GM21390 (cell line): ENCODE results near the gene IQSEC3.

Experiments
- ATAC-seq: cut with Tn5 transposase; IDR thresholded peaks from one replicate; pipeline ENCODE4 v1.9.1; 2021; ENCODE audit not compliant: unreplicated experiment

Gene IQSEC3

GRCh38 chr12:195951-196350, 129.4 kb downstream of the IQSEC3 start:
- ATAC-seq, result no peak

GRCh38 chr12:196436-196835, 129.9 kb downstream of the IQSEC3 start:
- no peak for ATAC-seq

GRCh38 chr12:197347-197746, 130.8 kb downstream of the IQSEC3 start:
- ATAC-seq, result no peak

- ATAC-seq, result no peak
Observed at GRCh38 chr12:197911-198695, 131.5 kb downstream of the IQSEC3 start.

GRCh38 chr12:198705-199104, 132.1 kb downstream of the IQSEC3 start:
- ATAC-seq, result no peak

- ATAC-seq, result no peak
Observed at GRCh38 chr12:201361-201760, 134.8 kb downstream of the IQSEC3 start.

- ATAC-seq, result no peak
Observed at GRCh38 chr12:202081-202731, 135.6 kb downstream of the IQSEC3 start.

GRCh38 chr12:203074-203461, 136.5 kb downstream of the IQSEC3 start:
- ATAC-seq, result no peak

- ATAC-seq, result no peak
Observed at GRCh38 chr12:203462-204260, 137.1 kb downstream of the IQSEC3 start.

- ATAC-seq, result no peak
Observed at GRCh38 chr12:204261-204678, 137.7 kb downstream of the IQSEC3 start.

GRCh38 chr12:205026-205425, 138.5 kb downstream of the IQSEC3 start:
- no peak for ATAC-seq

- ATAC-seq, result no peak
Observed at GRCh38 chr12:206746-207440, 140.3 kb downstream of the IQSEC3 start.

GRCh38 chr12:207804-208203, 141.2 kb downstream of the IQSEC3 start:
- ATAC-seq, result no peak

- no peak for ATAC-seq
Observed at GRCh38 chr12:208813-209212, 142.2 kb downstream of the IQSEC3 start.

GRCh38 chr12:209246-209645, 142.7 kb downstream of the IQSEC3 start:
- ATAC-seq, result no peak

- ATAC-seq, result no peak
Observed at GRCh38 chr12:209851-210250, 143.3 kb downstream of the IQSEC3 start.

GRCh38 chr12:210277-211141, 143.9 kb downstream of the IQSEC3 start:
- no peak for ATAC-seq

GRCh38 chr12:211142-211465, 144.5 kb downstream of the IQSEC3 start:
- ATAC-seq, result no peak

GRCh38 chr12:211639-212414, 145.3 kb downstream of the IQSEC3 start:
- no peak for ATAC-seq

- no peak for ATAC-seq
Observed at GRCh38 chr12:212415-212714, 145.8 kb downstream of the IQSEC3 start.
